Measurements from ENCODE around the gene IL6R.

IL6R gene

GRCh38 chr1:154488922-154489321 is 83.8 kb downstream of the IL6R start:
- in situ Hi-C loops (cut with MboI; ENCODE audit: low sequenced_read_pairs, unreplicated experiment): no loop called here
- no peak for DNase-seq (ENCODE audit: low spot score)
- no peak for TF ChIP-seq CTCF (IDR thresholded peaks at IDR 0.05; ENCODE audit: borderline replicate concordance, control extremely low read depth, extremely low read depth, insufficient read depth, missing control alignments)

DNA sequence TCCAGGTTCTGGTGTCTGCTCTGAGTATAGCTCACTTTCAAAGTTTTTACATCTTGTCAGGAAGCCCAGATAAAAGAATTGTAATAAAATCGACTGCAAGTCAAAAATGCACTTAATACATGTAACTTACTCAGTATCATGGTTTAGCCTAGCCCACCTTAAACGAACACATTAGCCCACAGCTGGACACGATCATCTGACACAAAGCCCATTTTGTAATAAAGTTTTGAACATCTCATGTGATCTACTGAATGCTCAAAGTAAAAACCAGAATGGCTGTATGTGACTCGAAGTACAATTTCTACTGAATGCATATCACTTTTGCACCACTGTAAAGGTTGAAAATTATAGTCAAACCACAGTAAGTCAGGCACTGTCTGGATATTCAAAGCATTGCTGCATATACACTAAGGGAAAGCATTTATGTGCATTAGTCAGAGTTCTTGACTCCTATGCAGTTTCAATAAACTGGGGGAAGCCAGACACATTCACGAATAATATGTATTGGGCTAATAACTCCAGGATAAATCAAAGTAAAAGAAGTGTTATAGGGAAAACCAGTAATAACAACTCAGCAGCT is 84.6 kb downstream of the IL6R start:
- no peak for TF ChIP-seq CTCF (IDR thresholded peaks at IDR 0.05; ENCODE audit: borderline replicate concordance, control extremely low read depth, extremely low read depth, insufficient read depth, missing control alignments)
- in situ Hi-C loops (cut with MboI; ENCODE audit: low sequenced_read_pairs, unreplicated experiment): no loop called here
- no peak for DNase-seq (ENCODE audit: low spot score)

GRCh38 chr1:154490317-154490716 is 85.2 kb downstream of the IL6R start:
- no peak for TF ChIP-seq CTCF (IDR thresholded peaks at IDR 0.05; ENCODE audit: borderline replicate concordance, control extremely low read depth, extremely low read depth, insufficient read depth, missing control alignments)
- DNase-seq (ENCODE audit: low spot score): no peak
- in situ Hi-C loops (cut with MboI; ENCODE audit: low sequenced_read_pairs, unreplicated experiment): no loop called here

DNA sequence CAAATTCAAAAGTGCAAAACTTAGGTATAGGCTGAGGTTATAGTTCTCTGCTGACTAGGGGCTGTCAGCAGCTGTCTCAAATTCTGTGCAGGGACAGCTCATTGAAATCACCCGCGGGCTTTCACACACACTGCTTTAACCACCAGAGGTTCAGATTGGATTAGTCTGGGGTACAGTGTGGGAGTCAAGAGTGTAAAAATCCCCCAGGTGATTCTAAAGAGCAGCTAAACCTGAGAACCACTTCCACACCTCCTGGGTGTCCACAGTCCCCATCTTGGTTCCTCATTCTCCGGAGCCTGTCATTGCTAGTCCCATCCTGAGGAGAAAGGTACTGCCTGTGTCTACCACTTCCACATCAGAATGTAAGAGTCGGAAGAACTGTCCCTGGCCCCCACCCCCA is 87.0 kb downstream of the IL6R start:
- no peak for TF ChIP-seq CTCF (IDR thresholded peaks at IDR 0.05; ENCODE audit: borderline replicate concordance, control extremely low read depth, extremely low read depth, insufficient read depth, missing control alignments)
- in situ Hi-C loops (cut with MboI; ENCODE audit: low sequenced_read_pairs, unreplicated experiment): no loop called here
- no peak for DNase-seq (ENCODE audit: low spot score)

GRCh38 chr1:154493276-154493675 is 88.1 kb downstream of the IL6R start:
- in situ Hi-C loops (cut with MboI; ENCODE audit: low sequenced_read_pairs, unreplicated experiment): no loop called here
- no peak for TF ChIP-seq CTCF (IDR thresholded peaks at IDR 0.05; ENCODE audit: borderline replicate concordance, control extremely low read depth, extremely low read depth, insufficient read depth, missing control alignments)
- no peak for DNase-seq (ENCODE audit: low spot score)

DNA sequence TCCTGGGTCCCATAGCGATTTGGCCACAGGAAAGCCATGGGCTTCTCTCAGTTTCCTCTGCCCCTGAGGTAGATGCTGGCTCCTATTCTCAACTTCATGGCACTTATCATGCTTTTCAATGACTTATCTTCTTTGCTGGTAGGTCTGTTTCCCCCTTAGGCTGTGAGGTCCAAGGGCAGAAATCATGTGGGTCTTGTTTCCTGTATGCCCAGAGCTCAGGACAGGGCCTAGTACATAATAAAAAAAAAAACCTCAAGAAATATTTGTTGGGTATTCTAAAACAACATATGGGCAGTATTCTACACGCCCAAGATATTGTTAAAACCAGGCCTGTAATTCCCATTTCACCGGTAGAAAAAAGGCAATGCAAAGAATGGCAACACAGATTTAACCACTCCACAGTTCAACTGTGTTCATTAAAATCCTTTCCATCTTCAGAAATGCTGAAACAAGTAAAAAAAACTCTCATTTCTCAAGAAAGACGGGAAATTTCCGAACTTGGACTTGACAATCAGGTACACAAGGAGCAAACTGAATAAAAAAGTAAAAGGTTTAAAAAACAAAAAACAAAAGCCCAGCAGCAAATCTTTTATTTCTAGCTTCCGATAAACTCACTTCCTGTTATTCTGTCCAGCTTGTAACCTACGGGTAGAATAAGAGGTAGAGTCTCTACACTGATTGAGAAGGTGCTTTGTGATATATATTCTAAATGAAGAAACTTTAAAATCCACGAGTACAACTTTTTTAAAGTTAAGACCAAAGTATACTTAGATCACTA is 90.5 kb downstream of the IL6R start:
- in situ Hi-C loops (cut with MboI; ENCODE audit: low sequenced_read_pairs, unreplicated experiment): no loop called here
- no peak for TF ChIP-seq CTCF (IDR thresholded peaks at IDR 0.05; ENCODE audit: borderline replicate concordance, control extremely low read depth, extremely low read depth, insufficient read depth, missing control alignments)

More for the DNA sequence above, 90.5 kb downstream of the IL6R start:
- no peak for DNase-seq (ENCODE audit: low spot score)
